ENCODE measurements around the gene MGA. TPM values are rescaled to one million over a fixed set of nuclear protein-coding genes. Genes with fewer than 3 reads are reported as not detected.

The MGA gene
- total RNA-seq, 3 donors from 2014 or later (not counting 1 experiment from before 2014, with no cell fraction given): 54.9 to 75.0 (median 71.3) TPM

- Mint-ChIP-seq H3K9me3 (no peaks in the 10 kb centered on the region), H3K4me1 (no peaks in the 10 kb centered on the region), H3K27me3 (ENCODE audit: low read depth in 2 of 2) (peaks cover 6 to 12% of the 10 kb centered on the region in 2 donors), H3K4me3 (no peak overlapping the region), H3K27ac (no peak overlapping the region), H3K36me3 (no peaks in the 10 kb centered on the region)
- H3K27me3 ChIP-seq (ENCODE audit: control insufficient read depth, insufficient read depth, low read length): peaks cover 2% of the 10 kb centered on the region
- no peak for TF ChIP-seq CTCF (IDR thresholded peaks at IDR 0.05)
- H3K36me3 ChIP-seq (ENCODE audit: control insufficient read depth, insufficient read depth, low read length): no peaks in the 10 kb centered on the region
- H3K4me3 ChIP-seq (ENCODE audit: low read length): no peak overlapping the region
- no peak overlapping the region for H3K27ac ChIP-seq (ENCODE audit: low read length)
- H3K4me1 ChIP-seq (ENCODE audit: control insufficient read depth, insufficient read depth, low read length): no peaks in the 10 kb centered on the region
- DNase-seq (no peak), ATAC-seq (no peak)
- intact Hi-C loops (cut with micrococcal nuclease): no loop called here
- H3K9me3 ChIP-seq (ENCODE audit: control insufficient read depth, insufficient read depth, low read length): peaks cover 3% of the 10 kb centered on the region
- WGBS (ENCODE audit: insufficient coverage): 71% methylated on average over 1 of the region's 1 CpG
Measured at GRCh38 chr15:41648097-41648496, 12.1 kb upstream of the MGA start.

DNA sequence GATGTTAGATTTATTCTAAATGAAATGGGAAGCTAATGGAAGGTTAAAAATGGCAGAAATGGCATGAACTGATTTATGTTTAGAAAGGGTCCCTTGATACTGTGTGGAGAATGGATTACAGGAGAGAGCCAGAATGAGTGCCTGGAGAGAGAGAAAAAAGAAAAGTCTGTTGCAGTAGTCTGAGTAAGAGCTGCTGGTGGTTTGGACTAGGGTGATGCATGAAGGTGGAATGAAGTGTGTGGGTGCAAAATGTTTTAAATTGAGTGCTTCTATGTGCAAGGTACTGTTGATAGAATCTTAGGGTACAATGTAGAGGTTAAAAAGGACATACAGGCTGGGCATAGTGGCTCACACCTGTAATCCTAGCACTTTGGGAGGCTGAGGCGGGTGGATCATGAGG is 11.4 kb upstream of the MGA start:
- Histone ChIP-seq H3K4me3 (ENCODE audit: low read length) (no peak overlapping the region), H3K9me3 (ENCODE audit: control insufficient read depth, insufficient read depth, low read length) (peaks cover 3% of the 10 kb centered on the region), H3K4me1 (ENCODE audit: control insufficient read depth, insufficient read depth, low read length) (no peaks in the 10 kb centered on the region), H3K27ac (ENCODE audit: low read length) (no peak overlapping the region), H3K36me3 (ENCODE audit: control insufficient read depth, insufficient read depth, low read length) (no peaks in the 10 kb centered on the region), H3K27me3 (ENCODE audit: control insufficient read depth, insufficient read depth, low read length) (peaks cover 2% of the 10 kb centered on the region)
- intact Hi-C loops (cut with micrococcal nuclease): no loop called here
- Mint-ChIP-seq H3K27ac (no peak overlapping the region), H3K27me3 (ENCODE audit: low read depth in 2 of 2) (peaks cover 9 to 14% of the 10 kb centered on the region in 2 donors), H3K4me1 (no peaks in the 10 kb centered on the region), H3K36me3 (no peaks in the 10 kb centered on the region), H3K4me3 (no peak overlapping the region), H3K9me3 (no peaks in the 10 kb centered on the region)
- DNase-seq (no peak), ATAC-seq (no peak)
- no peak for TF ChIP-seq CTCF (IDR thresholded peaks at IDR 0.05)
- 96% methylated on average over 1 of the region's 1 CpG for WGBS (ENCODE audit: insufficient coverage)

DNA sequence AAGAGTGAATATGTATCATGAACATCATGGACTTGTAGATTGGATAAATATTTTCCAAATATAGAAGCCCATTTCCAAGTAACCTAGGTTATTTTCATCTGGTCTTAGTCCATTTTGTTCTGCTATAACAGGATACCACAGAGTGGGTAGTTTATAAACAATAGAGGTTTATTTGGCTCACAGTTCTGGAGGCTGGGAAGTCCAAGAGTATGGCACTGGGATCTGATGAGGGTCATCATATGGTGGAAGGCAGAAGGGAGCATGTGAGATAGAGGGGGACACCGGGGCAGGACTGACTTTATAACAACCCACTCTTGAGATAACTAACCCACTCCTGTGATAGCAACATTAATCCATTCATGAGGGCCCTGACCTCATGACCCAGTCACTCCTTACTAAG is 9.4 kb upstream of the MGA start:
- Histone ChIP-seq H3K36me3 (ENCODE audit: control insufficient read depth, insufficient read depth, low read length) (no peaks in the 10 kb centered on the region), H3K27me3 (ENCODE audit: control insufficient read depth, insufficient read depth, low read length) (peaks cover 2% of the 10 kb centered on the region), H3K27ac (ENCODE audit: low read length) (no peak overlapping the region), H3K4me1 (ENCODE audit: control insufficient read depth, insufficient read depth, low read length) (no peaks in the 10 kb centered on the region), H3K4me3 (ENCODE audit: low read length) (no peak overlapping the region), H3K9me3 (ENCODE audit: control insufficient read depth, insufficient read depth, low read length) (peaks cover 3% of the 10 kb centered on the region)
- Mint-ChIP-seq H3K27me3 (ENCODE audit: low read depth in 2 of 2) (peaks cover 15 to 19% of the 10 kb centered on the region in 2 donors), H3K4me1 (no peaks in the 10 kb centered on the region), H3K4me3 (no peak overlapping the region), H3K36me3 (no peaks in the 10 kb centered on the region), H3K27ac (no peak overlapping the region), H3K9me3 (no peaks in the 10 kb centered on the region)
- intact Hi-C loops (cut with micrococcal nuclease): no loop called here
- DNase-seq (no peak), ATAC-seq (no peak)
- TF ChIP-seq CTCF (IDR thresholded peaks at IDR 0.05): no peak
- WGBS (ENCODE audit: insufficient coverage): 80% methylated on average over 1 of the region's 1 CpG

DNA sequence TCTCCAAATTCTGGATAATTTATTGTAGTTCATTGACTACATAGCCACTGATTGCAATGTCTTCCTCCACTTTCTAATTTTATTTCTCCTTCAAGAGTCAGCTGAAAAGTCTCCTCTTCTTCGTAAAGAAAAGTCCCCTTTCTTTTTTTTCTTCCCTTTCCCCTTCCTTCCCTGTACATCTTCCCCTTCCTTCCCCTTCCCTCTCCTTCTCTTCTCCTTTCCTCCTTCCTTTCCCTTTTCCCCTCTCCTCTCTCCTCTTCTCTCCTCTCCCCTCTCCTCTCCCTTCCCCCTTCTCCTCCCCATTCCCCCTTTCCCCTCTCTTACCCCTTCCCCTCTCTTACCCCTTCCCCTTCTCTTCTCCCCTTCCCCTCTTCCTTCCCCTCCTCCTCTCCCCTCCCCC is 8.8 kb upstream of the MGA start:
- no peak for TF ChIP-seq CTCF (IDR thresholded peaks at IDR 0.05)
- Mint-ChIP-seq H3K4me3 (no peak overlapping the region), H3K27me3 (ENCODE audit: low read depth in 2 of 2) (peaks cover 19 to 20% of the 10 kb centered on the region in 2 donors), H3K36me3 (no peaks in the 10 kb centered on the region), H3K4me1 (no peaks in the 10 kb centered on the region), H3K27ac (no peak overlapping the region), H3K9me3 (no peaks in the 10 kb centered on the region)
- ATAC-seq: no peak
- no peak for DNase-seq
- H3K36me3 ChIP-seq (ENCODE audit: control insufficient read depth, insufficient read depth, low read length): no peaks in the 10 kb centered on the region
- no peak overlapping the region for H3K27ac ChIP-seq (ENCODE audit: low read length)
- peaks cover 2% of the 10 kb centered on the region for H3K27me3 ChIP-seq (ENCODE audit: control insufficient read depth, insufficient read depth, low read length)
- H3K4me1 ChIP-seq (ENCODE audit: control insufficient read depth, insufficient read depth, low read length): no peaks in the 10 kb centered on the region
- H3K4me3 ChIP-seq (ENCODE audit: low read length): no peak overlapping the region
- intact Hi-C loops (cut with micrococcal nuclease): no loop called here
- WGBS (ENCODE audit: insufficient coverage): 85% methylated on average over 1 of the region's 1 CpG
- peaks cover 3% of the 10 kb centered on the region for H3K9me3 ChIP-seq (ENCODE audit: control insufficient read depth, insufficient read depth, low read length)

Data from natural killer cell (primary cell).